ENCODE data around the gene TBC1D22B. TPM values are rescaled to one million over a fixed set of nuclear protein-coding genes. Genes with fewer than 3 reads are reported as not detected.

TBC1D22B gene
- total and polyA plus RNA-seq, 9 of the 15 experiments (the other 6 are each of a cell fraction or from before 2014, with no cell fraction given) = 4.8 to 24.2 (median 13.5) TPM

- no peak for TF ChIP-seq NEUROD1 (IDR thresholded peaks at IDR 0.05; ENCODE audit: borderline replicate concordance, low read depth, low read length, partially characterized antibody)
- TF ChIP-seq HOMEZ (CRISPR knock-in tag; IDR thresholded peaks at IDR 0.05) = no peak
- TF ChIP-seq ZNF217 (CRISPR knock-in tag; IDR thresholded peaks at IDR 0.05) = no peak
- TF ChIP-seq ZNF384 (IDR thresholded peaks at IDR 0.05; ENCODE audit: low read depth, low read length) = no peak
- no peak for TF ChIP-seq REST (IDR thresholded peaks at IDR 0.05; ENCODE audit: borderline replicate concordance)
- 0 out of 2 replicates have a peak, but pooled peaks have one; percentile 19 for TF ChIP-seq REST (CRISPR knock-in tag; IDR thresholded peaks at IDR 0.05; ENCODE audit: low read depth)
- no peak for TF ChIP-seq ZBTB49 (CRISPR knock-in tag; IDR thresholded peaks at IDR 0.05; ENCODE audit: borderline replicate concordance)
- TF ChIP-seq JUNB (CRISPR knock-in tag; conservative IDR thresholded peaks at IDR 0.05) = no peak
- no peak for TF ChIP-seq AFF1 (IDR thresholded peaks at IDR 0.05; ENCODE audit: low read depth in 1 of 2, partially characterized antibody in 2 of 2)
- no peak for TF ChIP-seq CTBP1 (IDR thresholded peaks at IDR 0.05; ENCODE audit: borderline replicate concordance)
- no peak for TF ChIP-seq CREB1 (IDR thresholded peaks at IDR 0.05)
- TF ChIP-seq CREB1 (CRISPR knock-in tag; IDR thresholded peaks at IDR 0.05) = 0 out of 2 replicates have a peak, but pooled peaks have one; percentile 4
Measured at GRCh38 chr6:37315157-37315515, 57.6 kb downstream of the TBC1D22B start (continued).
